Tibial nerve (tissue), 4 donors: ENCODE measurements around the gene EGLN2. TPM values are rescaled to one million over a fixed set of nuclear protein-coding genes. Genes with fewer than 3 reads are reported as not detected.
"Not testable (repeated sequence)": the region's sequence is repeated elsewhere in the genome, so short reads cannot be mapped to it uniquely, and the experiment has no call there.

Experiments used
- DNase-seq, 2 donors: peaks; one replicate each; pipeline ENCODE4 v3.0.0-alpha.2; 2019; ENCODE audit warnings: low spot score in 2 of 2
- H3K27ac ChIP-seq, 4 donors: fragments of 200-600 bp; sonication (generic) in 3 of 4; one replicate each; pipeline ENCODE4 v1.5.1; 2017 to 2019; ENCODE audit warnings: mild to moderate bottlenecking in 1 of 4
- H3K27me3 ChIP-seq, 2 donors: fragments of 200-600 bp; sonication (generic) in 1 of 2; one replicate each; pipeline versions ENCODE4 v1.5.1 to v1.6.0; 2017 to 2019
- H3K36me3 ChIP-seq, 3 donors: fragments of 200-600 bp; sonication (generic); one replicate each; pipeline ENCODE4 v1.5.1; 2018 to 2019
- H3K4me1 ChIP-seq, 4 donors: fragments of 200-600 bp; sonication (generic) in 3 of 4; one replicate each; pipeline ENCODE4 v1.5.1; 2017 to 2019
- H3K4me3 ChIP-seq, 4 donors: fragments of 200-600 bp; sonication (generic) in 3 of 4; one replicate each; pipeline ENCODE4 v1.5.1; 2017 to 2019; ENCODE audit warnings: mild to moderate bottlenecking in 1 of 4, moderate library complexity in 1 of 4
- H3K9me3 ChIP-seq, 4 donors: fragments of 200-600 bp; sonication (generic) in 3 of 4; one replicate each; pipeline ENCODE4 v1.5.1; 2017 to 2019
- CTCF ChIP-seq, 5 experiments: fragments of 200-600 bp in 3 of 5; fragments of 450-650 bp in 2 of 5; sonication (generic) in 3 of 5; IDR thresholded peaks; one replicate each; pipeline ENCODE4 v1.5.1; 2016 to 2019; ENCODE audit warnings: antibody characterized with exemption in 5 of 5, mild to moderate bottlenecking in 3 of 5, moderate library complexity in 2 of 5
- EP300 ChIP-seq, 2 donors: sonication (generic); formaldehyde crosslinking; IDR thresholded peaks; one replicate each; pipeline ENCODE4 v1.6.1; 2017; ENCODE audit warnings: antibody characterized with exemption in 2 of 2, mild to moderate bottlenecking in 1 of 2
- POLR2A ChIP-seq, 2 donors: fragments of 450-650 bp; IDR thresholded peaks; one replicate each; pipeline ENCODE4 v1.6.1; 2017; ENCODE audit warnings: antibody characterized with exemption in 2 of 2, mild to moderate bottlenecking in 2 of 2, moderate library complexity in 2 of 2
- WGBS, 2 donors: methylation state at CpG; one replicate each; pipeline ENCODE4 v1.1.5; 2018; 5-methylcytosine and 5-hydroxymethylcytosine counted together
- total RNA-seq, 4 donors: library from RNA; depleted of rRNA; stranded (reverse); fragments of >200 nt; gene quantifications; one replicate each; pipeline ENCODE4 v1.1.0, GENCODE V29; 2016

The EGLN2 gene
- total RNA-seq, 4 donors from 2014 or later, result 93.5 to 134 (median 120) TPM

- peaks cover 0 to 28% (median 0%) of the 10 kb centered on the region in 3 donors for H3K36me3 ChIP-seq
- H3K9me3 ChIP-seq, result no peaks in the 10 kb centered on the region
- no peak overlapping the region for H3K4me3 ChIP-seq
- no peak for DNase-seq
- TF ChIP-seq POLR2A (IDR thresholded peaks at IDR 0.05) (no peak), CTCF (IDR thresholded peaks at IDR 0.05) (no peak), EP300 (IDR thresholded peaks at IDR 0.05) (no peak)
- H3K27me3 ChIP-seq, result no peaks in the 10 kb centered on the region
- H3K27ac ChIP-seq, result no peak overlapping the region
- H3K4me1 ChIP-seq, result peaks cover 0 to 3% (median 0%) of the 10 kb centered on the region in 4 donors
Observed at GRCh38 chr19:40829205-40829604, 30.2 kb downstream of the EGLN2 start.

GRCh38 chr19:40830741-40831140 lies 31.8 kb downstream of the EGLN2 start:
- not testable (repeated sequence) for H3K9me3 ChIP-seq, H3K27me3 ChIP-seq, H3K27ac ChIP-seq, H3K4me3 ChIP-seq, DNase-seq, H3K4me1 ChIP-seq
- WGBS, 2 donors, result 92 to 96% methylated on average over 16 of the region's 16 CpGs
- H3K36me3 ChIP-seq, result peaks cover 0 to 28% (median 0%) of the 10 kb centered on the region in 3 donors

- 55 to 63% methylated on average over 7 of the region's 7 CpGs for WGBS, 2 donors
- H3K27me3 ChIP-seq, result no peaks in the 10 kb centered on the region
- peak overlapping the region in 2 of 4 donors; percentile 43 to 57 for H3K27ac ChIP-seq
- no peak overlapping the region for H3K4me3 ChIP-seq
- TF ChIP-seq EP300 (IDR thresholded peaks at IDR 0.05) (peak in 1 of 2 donors; percentile 79), CTCF (IDR thresholded peaks at IDR 0.05) (no peak), POLR2A (IDR thresholded peaks at IDR 0.05) (no peak)
- DNase-seq, result peak in 1 of 2 donors; percentile 52
- no peaks in the 10 kb centered on the region for H3K9me3 ChIP-seq
- H3K4me1 ChIP-seq, result peaks cover 0 to 3% (median 0%) of the 10 kb centered on the region in 4 donors
- peaks cover 0 to 27% (median 0%) of the 10 kb centered on the region in 3 donors for H3K36me3 ChIP-seq
Observed at GRCh38 chr19:40831502-40832430, 32.8 kb downstream of the EGLN2 start.

- H3K4me3 ChIP-seq, H3K4me1 ChIP-seq, H3K9me3 ChIP-seq, H3K27me3 ChIP-seq, DNase-seq: not testable (repeated sequence)
- Histone ChIP-seq H3K27ac (peak overlapping the region in 1 of 4 donors; percentile 20), H3K36me3 (peaks cover 0 to 20% (median 0%) of the 10 kb centered on the region in 3 donors)
- WGBS, 2 donors, result 64 to 75% methylated on average over 4 of the region's 4 CpGs
Observed at GRCh38 chr19:40832431-40832790, 33.4 kb downstream of the EGLN2 start.

- H3K4me3 ChIP-seq, H3K36me3 ChIP-seq, H3K27ac ChIP-seq, H3K27me3 ChIP-seq, H3K4me1 ChIP-seq, DNase-seq, H3K9me3 ChIP-seq: not testable (repeated sequence)
- WGBS, 2 donors, result 32 to 33% methylated on average over 7 of the region's 7 CpGs
Observed at GRCh38 chr19:40833728-40834533, 34.9 kb downstream of the EGLN2 start.

GRCh38 chr19:40836754-40837429 lies 37.9 kb downstream of the EGLN2 start:
- 84 to 87% methylated on average over 6 of the region's 6 CpGs for WGBS, 2 donors
- DNase-seq, result no peak
- no peaks in the 10 kb centered on the region for H3K27me3 ChIP-seq
- H3K4me3 ChIP-seq, result no peak overlapping the region
- no peaks in the 10 kb centered on the region for H3K9me3 ChIP-seq
- H3K4me1 ChIP-seq, result peaks cover 0 to 3% (median 0%) of the 10 kb centered on the region in 4 donors
- no peak for TF ChIP-seq CTCF (IDR thresholded peaks at IDR 0.05)
- no peak for TF ChIP-seq EP300 (IDR thresholded peaks at IDR 0.05)
- no peak for TF ChIP-seq POLR2A (IDR thresholded peaks at IDR 0.05)
- H3K36me3 ChIP-seq, result no peaks in the 10 kb centered on the region
- H3K27ac ChIP-seq, result no peak overlapping the region

GRCh38 chr19:40838477-40838876 lies 39.5 kb downstream of the EGLN2 start:
- not testable (repeated sequence) for H3K9me3 ChIP-seq, H3K4me1 ChIP-seq, H3K36me3 ChIP-seq, H3K27ac ChIP-seq, DNase-seq, H3K27me3 ChIP-seq, H3K4me3 ChIP-seq
- 65 to 80% methylated on average over 1 of the region's 1 CpG for WGBS, 2 donors

- not testable (repeated sequence) for H3K4me1 ChIP-seq
Observed at GRCh38 chr19:40842012-40842411, 43.0 kb downstream of the EGLN2 start.

GRCh38 chr19:40842997-40843652 lies 44.1 kb downstream of the EGLN2 start:
- H3K4me1 ChIP-seq, H3K9me3 ChIP-seq, H3K36me3 ChIP-seq, H3K4me3 ChIP-seq, H3K27ac ChIP-seq, DNase-seq, H3K27me3 ChIP-seq: not testable (repeated sequence)
- WGBS, 2 donors, result 51 to 74% methylated on average over 9 of the region's 12 CpGs

More at GRCh38 chr19:40842012-40842411, 43.0 kb downstream of the EGLN2 start:
- not testable (repeated sequence) for H3K9me3 ChIP-seq, H3K36me3 ChIP-seq, H3K4me3 ChIP-seq, H3K27me3 ChIP-seq, H3K27ac ChIP-seq, DNase-seq
- 94 to 95% methylated on average over 3 of the region's 3 CpGs for WGBS, 2 donors
